ENCODE measurements around the gene ADAMTS6.

ADAMTS6 gene

DNA sequence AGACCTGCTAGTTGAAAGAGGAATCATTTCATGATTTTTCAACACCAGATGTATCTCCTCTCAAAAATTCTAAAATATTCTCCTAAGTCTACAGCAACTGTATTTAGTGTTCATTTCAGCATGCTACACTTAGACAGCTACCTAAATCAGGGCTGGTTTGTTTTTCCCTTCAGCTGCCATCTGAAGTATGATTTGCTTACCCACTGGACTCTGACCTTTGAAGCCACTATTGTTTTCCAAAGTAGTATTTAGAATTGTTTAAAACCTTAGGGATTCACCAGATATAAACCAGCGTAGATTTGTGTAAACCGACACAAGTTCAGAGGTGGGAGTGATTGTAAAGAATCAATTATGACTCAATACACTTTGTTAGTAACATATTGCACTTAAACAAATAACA is 193.1 kb downstream of the ADAMTS6 start:
- in situ Hi-C loops (cut with MboI; ENCODE audit: low sequenced_read_pairs), result no loop called here

GRCh38 chr5:65279603-65280002 is 202.1 kb downstream of the ADAMTS6 start:
- in situ Hi-C loops (cut with MboI; ENCODE audit: low sequenced_read_pairs), result no loop called here

GRCh38 chr5:65276178-65276890 is 205.4 kb downstream of the ADAMTS6 start:
- in situ Hi-C loops (cut with MboI; ENCODE audit: low sequenced_read_pairs), result no loop called here

- in situ Hi-C loops (cut with MboI; ENCODE audit: low sequenced_read_pairs), result no loop called here
Measured at GRCh38 chr5:65271906-65272305, 209.8 kb downstream of the ADAMTS6 start.

GRCh38 chr5:65268525-65268924 is 213.2 kb downstream of the ADAMTS6 start:
- in situ Hi-C loops (cut with MboI; ENCODE audit: low sequenced_read_pairs), result no loop called here

- in situ Hi-C loops (cut with MboI; ENCODE audit: low sequenced_read_pairs), result no loop called here
Measured at GRCh38 chr5:65264420-65264819, 217.3 kb downstream of the ADAMTS6 start.

DNA sequence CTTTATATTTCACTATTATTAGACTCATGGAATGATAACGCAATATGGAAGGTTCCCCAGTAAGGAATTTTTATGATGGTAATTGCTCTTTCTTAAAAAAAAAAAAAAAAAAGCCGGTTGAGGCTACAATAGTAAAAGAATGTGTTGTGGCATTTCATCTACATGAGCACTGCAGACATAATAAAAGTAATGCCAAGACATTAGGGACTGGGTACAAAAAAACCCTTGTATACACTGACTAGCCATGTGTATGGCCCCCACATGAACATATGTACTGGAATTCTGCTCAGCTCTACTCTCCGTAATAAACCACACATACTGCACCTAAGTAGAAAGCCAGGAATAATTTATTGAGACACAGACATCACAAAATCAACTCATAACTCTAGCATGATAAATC is 218.4 kb downstream of the ADAMTS6 start:
- in situ Hi-C loops (cut with MboI; ENCODE audit: low sequenced_read_pairs), result no loop called here

GRCh38 chr5:65262649-65263059 is 219.1 kb downstream of the ADAMTS6 start:
- in situ Hi-C loops (cut with MboI; ENCODE audit: low sequenced_read_pairs), result no loop called here

GRCh38 chr5:65262096-65262495 is 219.6 kb downstream of the ADAMTS6 start:
- in situ Hi-C loops (cut with MboI; ENCODE audit: low sequenced_read_pairs), result no loop called here

- in situ Hi-C loops (cut with MboI; ENCODE audit: low sequenced_read_pairs), result no loop called here
Measured at GRCh38 chr5:65261499-65261898, 220.2 kb downstream of the ADAMTS6 start.

- in situ Hi-C loops (cut with MboI; ENCODE audit: low sequenced_read_pairs), result no loop called here
Measured at GRCh38 chr5:65255294-65255693, 226.4 kb downstream of the ADAMTS6 start.

DNA sequence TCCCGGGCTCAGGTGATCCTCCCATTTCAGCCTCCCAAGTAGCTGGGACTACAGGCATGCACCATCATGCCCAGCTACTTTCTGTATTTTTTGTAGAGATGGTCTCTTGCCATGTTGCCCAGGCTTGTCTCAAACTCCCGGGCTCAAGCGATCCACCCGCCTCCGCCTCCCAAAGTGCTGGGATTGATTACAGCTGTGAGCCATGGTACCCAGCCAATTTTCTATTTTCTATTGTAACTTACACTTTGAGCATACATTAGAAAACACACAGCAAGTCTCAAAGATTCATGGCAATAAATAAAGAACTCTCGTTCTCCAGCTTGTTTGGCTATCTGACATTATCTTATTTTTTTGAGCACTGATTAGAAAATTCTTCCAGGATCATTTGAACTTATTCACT is 228.7 kb downstream of the ADAMTS6 start:
- in situ Hi-C loops (cut with MboI; ENCODE audit: low sequenced_read_pairs), result no loop called here

GRCh38 chr5:65248896-65249295 is 232.8 kb downstream of the ADAMTS6 start:
- in situ Hi-C loops (cut with MboI; ENCODE audit: low sequenced_read_pairs), result no loop called here

DNA sequence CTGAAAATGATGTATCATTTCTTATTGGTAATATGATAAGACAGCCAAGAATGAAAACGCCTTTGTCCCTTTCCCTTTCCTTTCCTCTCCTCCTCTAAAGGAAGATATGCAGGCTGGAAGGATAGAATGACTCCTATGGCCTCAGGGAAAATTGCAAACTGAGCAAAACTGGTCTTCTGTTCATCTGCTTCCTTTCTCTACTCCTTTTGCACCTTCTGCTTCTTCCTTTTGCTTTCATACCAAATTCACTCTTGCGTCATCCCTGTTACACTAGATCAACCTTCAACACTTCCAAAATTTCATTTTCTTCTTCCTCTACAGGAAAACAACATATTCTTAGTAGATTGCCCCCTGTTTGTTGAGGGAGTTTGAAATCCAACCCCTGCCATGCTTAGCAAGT is 234.1 kb downstream of the ADAMTS6 start:
- in situ Hi-C loops (cut with MboI; ENCODE audit: low sequenced_read_pairs), result no loop called here

GRCh38 chr5:65246741-65247140 is 235.0 kb downstream of the ADAMTS6 start:
- in situ Hi-C loops (cut with MboI; ENCODE audit: low sequenced_read_pairs), result no loop called here

- in situ Hi-C loops (cut with MboI; ENCODE audit: low sequenced_read_pairs), result no loop called here
Measured at GRCh38 chr5:65244031-65244430, 237.7 kb downstream of the ADAMTS6 start.

GRCh38 chr5:65243161-65243560 is 238.6 kb downstream of the ADAMTS6 start:
- in situ Hi-C loops (cut with MboI; ENCODE audit: low sequenced_read_pairs), result no loop called here

- in situ Hi-C loops (cut with MboI; ENCODE audit: low sequenced_read_pairs), result no loop called here
Measured at GRCh38 chr5:65229841-65230240, 251.9 kb downstream of the ADAMTS6 start.

DNA sequence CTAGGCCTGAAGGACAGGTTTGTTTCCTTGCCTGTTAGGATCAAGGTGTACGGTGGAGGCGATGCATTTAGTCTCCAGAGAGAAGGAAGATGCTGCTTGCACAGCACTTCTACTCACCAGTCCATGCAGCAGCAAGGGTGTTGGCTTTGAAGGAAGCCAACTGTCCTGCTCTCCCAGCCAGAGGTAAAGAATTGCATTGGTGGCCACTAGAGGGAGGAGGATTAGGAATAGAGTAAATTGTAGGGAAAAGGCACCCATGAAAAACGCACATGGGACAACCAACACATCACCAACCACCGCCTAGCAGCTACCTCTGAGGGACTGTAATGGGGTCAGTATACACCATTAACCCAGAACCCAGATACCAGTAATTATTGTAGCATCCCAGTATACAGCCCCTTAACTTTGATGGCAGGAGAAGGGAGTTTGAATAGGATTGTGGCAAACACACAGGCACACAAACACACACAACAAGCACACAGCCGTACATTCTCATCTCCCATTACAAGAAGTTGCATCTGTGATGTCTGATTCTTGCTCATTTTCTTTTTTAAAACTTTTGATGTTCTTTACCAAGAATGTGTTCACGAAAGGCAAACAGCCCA is 267.7 kb downstream of the ADAMTS6 start:
- in situ Hi-C loops (cut with MboI; ENCODE audit: low sequenced_read_pairs), result no loop called here

DNA sequence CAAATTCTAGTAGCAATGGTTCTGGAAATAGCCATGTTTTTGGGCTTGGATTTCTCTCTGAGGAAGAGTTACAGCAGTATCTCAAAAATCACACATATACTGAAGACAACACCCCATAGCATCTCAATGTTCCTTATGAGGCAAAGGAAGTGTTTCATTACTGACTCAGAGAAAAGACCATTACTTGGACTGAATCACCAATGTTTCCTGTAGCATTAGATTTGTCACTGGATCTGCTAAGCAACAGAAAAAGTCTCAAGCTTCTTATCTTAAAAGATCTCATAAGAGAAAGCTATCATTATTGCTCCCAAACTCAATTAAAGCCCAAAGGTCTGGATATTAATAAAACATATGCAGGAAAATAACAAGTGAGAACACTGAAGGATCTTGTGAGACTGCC is 272.4 kb downstream of the ADAMTS6 start:
- in situ Hi-C loops (cut with MboI; ENCODE audit: low sequenced_read_pairs), result no loop called here

GRCh38 chr5:65204966-65205365 is 276.8 kb downstream of the ADAMTS6 start:
- in situ Hi-C loops (cut with MboI; ENCODE audit: low sequenced_read_pairs), result no loop called here

GRCh38 chr5:65203746-65204145 is 278.0 kb downstream of the ADAMTS6 start:
- in situ Hi-C loops (cut with MboI; ENCODE audit: low sequenced_read_pairs), result no loop called here

Measured in hTERT RPE-1 (cell line).